ENCODE measurements around the gene CXXC4.

Gene CXXC4

DNA sequence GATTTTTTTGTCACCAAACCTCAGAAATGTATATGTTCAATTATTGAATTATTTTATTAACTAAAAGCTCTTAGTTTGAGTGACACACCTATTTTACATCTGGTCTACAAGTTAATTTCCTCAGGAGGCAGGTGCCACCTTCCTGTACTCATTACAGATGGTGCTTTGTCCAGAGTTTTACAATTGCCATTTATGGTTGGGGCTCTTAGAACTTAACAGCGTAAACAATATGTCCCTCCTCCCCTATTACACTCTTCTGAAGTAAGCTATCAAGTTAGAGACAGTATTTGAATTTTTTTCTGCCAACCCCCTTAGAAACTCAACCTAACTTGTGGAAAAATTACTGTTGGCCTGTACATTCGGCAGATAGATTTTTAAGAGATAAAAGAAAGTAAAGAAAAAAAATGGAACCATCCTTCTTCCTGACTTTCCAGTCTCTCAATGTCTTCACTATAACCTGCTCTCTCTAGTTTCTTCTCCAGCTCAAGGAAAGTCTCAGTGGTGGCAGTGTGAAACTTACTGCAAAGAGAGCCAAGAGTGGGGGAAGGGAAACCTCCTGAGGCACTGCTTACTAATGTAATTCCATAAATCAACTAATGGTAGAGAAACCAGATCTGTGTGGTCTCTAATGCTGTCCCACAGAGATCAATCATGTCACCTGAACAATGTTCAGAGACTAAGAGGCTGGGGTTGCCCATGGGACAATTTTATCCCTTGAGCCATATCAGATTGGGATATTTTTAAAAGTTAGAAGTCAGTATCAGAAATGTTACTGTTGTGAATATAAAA, 7.8 kb downstream of the CXXC4 start:
- no peak for DNase-seq

DNA sequence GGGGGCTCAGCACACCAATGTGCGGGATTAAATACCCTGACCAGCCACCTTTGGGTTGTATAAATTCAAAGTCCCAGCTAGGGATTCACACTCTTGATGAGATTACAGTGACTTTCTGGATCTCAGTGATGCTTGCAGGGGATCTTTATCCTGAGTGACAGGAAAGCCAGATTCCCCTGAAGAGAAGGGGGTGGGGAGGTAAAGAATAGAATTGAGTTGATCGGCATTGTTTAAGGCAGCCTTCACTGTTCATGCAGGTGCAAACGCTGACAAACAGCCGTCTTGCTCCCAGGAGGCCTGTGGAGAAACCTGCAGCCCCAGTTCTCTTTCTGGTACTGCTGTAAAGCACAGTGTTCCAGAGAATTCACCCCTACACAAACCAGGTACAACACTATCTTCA, 19.0 kb downstream of the CXXC4 start:
- DNase-seq = no peak

DNA sequence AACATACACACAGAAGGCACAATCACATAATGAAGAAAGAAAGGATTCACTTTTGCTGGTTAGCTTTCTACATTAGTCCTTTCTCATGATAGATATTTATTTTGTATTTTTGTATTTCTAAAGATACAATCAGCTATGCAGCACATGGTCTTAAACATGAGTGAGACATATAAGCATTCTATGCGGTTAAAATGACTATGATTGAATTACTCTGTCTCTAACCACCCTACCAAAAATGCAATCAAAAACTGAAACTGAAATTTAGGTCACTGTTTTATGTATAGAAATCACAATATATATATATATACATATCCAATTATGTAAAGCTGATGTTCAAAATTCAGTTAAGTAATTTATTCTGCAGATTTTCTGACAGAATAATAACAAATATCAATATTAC, 21.9 kb downstream of the CXXC4 start:
- DNase-seq = no peak

DNA sequence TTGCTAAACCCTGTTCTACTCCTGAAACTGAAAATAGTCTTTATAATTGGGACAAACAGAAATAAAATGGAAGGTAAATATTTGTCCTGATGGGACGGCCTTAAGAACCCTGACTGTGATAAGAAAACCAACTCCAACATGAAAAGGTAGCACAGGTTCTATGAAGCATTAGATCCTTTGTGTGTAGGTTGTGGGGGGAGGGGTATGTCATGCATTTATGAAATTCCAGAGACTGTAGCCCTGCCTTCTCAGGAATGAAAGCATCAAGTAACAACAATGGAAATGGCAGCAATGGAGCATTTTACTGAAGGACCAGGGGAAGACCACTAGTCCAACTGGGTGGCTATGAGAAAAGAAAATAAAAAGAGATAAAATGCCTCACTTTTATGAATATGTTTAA, 23.9 kb downstream of the CXXC4 start:
- no peak for DNase-seq

DNA sequence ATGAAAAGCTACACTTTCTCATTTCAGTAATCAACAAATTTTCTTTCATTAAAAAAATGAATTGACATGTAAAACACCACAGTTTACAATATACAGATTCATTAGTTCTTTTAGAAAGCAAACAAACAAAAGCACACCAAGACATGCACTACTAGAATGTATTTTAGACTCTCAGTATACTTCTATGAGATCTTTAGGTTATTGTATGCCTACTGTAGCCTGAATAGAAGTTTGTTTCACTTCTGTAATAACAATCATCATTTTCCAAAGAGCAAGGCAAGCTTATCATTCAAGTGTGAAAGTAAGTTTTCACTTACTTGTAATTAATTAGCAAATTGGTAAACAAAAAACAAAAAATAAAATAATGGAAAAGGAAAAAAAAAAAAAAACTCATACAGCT, 24.9 kb downstream of the CXXC4 start:
- no peak for DNase-seq

DNA sequence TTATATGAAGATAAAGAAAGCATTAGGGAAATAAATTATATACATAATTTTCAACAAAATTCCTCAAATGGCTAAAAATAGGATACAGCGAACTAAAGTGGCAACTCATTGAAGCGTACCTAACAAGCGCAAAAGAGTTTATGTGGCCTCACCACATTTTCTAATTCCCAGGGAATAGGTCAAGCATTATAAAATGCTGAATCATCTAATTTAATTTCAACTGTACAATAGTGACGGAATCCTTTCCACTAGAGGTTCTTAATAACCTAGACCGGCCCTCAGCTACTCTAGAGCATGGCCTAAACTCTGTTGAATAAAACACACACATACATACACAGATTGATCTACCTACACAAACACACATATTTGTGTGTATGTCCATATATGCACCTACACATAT, 29.1 kb downstream of the CXXC4 start:
- DNase-seq = no peak

DNA sequence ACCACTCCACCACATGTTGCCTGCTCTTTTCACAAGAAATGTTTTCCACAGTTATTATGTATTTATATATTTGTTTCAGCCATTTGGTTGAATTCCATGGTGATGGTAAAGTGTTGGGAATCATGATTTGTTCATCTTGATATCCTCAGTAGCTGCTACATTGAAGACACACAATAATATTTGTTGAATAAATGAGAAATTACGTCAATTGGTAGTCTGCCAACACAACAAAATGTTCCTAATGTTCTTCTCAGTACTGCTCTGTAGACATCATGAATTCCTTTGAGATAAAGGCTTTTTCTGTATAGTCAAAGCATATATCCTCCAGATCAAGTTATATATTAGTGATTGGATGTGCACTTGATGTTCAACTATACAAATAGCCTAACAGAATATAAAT, 29.5 kb downstream of the CXXC4 start:
- DNase-seq = no peak

DNA sequence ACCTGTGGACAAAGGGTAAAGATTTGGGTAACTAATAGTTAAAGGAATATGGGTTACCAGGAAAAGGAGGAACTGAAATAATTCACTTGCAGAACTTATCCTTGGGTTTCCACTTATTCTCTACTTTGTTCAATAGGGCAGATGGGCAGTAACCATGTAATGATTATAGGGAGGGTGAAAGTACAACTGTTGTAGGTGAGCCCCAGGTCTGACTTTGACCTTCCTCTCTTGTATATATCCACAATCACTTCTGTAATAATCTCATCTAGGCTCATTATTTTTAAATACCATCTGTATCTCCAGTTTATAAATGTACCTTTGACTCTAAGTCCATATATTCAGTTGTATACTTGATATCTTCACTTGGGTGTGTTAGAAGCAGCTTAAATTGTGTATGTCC, 32.1 kb downstream of the CXXC4 start:
- no peak for DNase-seq

DNA sequence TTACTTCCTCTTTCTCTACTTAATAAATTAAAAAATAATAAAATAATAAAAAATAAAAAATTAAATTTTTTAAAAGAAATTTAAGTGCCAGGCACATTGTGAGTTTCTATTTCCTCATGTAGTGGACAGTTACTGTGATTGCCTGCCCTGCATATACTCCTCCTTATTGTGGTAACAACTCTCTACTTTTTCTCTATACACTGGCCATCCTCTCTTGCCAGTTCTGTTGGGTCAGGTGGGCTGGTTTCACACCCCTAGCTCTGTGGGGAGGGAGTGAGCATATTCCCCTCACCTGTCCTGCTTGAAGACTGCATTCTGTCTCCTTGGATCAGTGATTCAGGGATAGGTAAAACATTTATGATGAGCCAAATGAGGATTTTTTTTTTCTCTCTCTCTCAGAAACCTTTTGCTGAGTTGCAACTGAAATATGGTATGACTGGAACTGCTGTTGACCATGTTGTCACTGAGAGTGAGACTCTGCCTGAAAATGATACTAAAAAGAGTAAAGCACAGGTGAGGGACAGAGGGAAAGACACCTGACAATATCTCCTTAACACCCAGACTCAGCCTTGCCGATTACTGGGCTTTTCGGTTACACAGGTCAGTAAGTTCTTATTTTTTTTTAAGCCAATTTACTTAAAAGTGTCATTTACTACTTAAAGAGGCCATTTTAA, 37.2 kb downstream of the CXXC4 start:
- DNase-seq = no peak

DNA sequence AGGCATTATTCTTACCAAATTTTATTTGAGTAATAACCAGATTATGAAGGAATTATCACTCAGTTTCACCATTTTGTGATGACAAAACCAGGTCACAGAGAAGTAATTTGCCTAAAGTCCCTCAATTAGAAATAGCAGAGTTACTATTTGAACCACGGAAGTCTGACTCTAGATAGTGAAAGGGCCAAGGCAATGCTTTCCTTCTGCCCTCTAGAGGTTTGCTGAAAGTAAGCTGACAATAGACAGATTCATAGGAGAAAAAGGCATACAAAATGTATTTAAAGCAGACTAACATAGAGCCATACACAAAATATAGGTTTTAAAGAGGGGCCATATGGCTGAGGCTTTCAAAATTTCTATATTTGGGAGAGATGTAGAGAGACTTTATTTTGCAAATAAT, 43.1 kb downstream of the CXXC4 start:
- no peak for DNase-seq

DNA sequence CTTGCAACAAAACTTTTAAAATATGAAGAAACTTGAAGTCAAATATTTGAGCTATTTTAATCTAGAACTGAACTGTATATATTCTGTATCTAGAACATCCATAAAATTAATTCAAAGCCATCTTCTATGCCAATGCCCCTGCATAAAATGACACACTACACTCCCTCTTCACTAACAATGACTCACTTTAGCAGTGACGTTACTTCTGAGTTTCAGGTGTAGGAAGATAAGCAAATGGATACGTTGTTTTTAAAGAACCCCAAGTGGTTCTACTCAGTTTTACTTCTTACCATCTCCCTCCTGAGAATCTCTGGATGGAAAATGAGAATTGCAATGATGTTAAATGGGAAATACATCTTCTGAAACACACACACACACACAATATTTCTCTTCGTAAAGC, 45.2 kb downstream of the CXXC4 start:
- DNase-seq = no peak

DNA sequence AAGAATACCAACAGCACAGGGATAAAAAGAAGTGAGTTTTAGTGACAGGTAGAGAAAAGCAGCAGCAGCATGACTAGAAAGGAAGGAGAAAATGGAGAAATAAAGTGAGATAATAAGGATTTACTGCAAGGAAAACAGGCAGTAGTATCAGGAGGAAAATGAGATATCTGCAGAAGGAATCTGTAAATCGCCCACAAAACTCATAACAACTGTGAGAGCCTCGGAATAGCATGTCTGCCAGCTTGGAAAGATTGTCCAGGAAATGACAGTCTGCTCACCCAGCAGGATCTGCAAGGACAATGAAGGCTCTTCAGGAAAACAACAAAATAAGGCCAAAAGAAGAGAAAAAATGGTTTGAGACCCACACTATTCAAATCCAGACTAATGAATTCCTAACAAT, 47.4 kb downstream of the CXXC4 start:
- DNase-seq = no peak

DNA sequence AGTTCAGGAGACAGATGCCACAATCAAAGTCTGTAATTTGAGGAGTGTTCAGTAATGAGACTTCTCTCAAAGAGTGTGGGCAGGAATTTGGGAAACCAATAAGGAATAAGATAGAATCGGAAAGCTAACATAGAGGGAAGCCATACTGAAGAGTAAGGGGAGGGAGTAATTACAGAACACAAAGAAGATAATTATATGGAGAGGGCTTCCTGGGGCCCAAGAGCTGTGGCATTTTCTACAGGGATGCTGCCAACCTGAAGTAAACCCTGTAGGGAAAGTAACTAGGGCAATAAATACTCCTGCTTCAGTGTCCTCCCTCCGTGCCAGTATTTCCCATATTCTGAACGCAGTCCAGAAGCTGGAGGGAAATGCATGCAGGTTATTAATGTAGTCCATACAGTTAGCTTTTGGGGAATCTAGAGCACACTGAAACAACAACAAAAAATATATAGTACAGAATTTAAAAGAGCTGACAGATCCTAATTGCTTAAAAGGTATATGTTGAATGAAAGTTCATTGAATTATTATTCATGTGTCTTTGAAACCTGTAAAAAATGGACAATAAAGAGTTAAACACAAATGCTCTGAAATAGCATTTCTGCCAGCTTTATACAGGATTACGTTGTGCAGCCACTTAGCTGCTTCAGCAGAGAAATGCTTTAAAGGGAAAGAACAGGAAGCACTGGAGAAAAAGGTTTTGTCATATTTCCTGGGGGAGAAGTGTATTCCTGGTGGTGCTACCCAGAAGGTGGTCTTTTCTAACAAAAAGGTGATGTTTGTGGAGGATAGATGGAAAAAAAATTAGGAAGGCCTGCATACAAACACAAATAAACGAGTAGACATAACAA, 48.0 kb downstream of the CXXC4 start:
- no peak for DNase-seq

DNA sequence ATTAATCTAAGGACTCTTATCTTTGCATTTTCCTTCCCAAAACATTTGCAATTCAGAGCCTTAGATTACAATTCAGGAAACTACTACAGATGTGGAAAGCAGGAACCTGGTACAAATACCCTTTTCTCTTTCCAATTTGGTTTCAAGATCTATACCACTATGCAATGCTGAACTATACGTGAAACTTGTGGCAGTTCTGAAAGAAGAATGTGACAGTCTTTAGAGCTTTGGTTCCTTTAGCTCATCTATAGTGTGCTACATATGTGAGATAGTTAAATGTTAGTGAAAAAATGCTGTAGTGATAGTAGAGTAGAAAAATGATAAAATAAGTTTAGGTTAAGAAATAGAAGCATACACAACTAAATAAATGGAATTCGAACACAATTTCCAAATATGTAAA, 50.0 kb downstream of the CXXC4 start:
- DNase-seq = no peak

DNA sequence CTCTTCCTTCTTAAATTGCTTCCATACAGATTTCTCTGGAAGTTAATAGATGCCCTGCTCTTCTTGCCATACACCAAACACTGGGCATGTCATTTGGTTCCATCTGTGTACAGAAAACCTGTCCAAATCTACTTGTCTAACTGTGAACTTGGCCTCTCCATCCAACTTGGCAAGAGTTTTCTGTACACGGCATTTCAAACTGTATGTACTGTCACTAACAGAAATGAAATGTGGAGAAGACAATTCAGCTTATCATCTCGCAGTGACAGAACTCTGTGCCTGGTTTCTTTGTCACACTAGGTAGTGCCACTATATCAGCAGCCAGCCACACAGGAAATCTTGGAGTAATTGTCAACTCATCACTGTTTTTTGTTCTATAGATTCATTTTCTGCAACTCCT, 58.2 kb downstream of the CXXC4 start:
- no peak for DNase-seq

DNA sequence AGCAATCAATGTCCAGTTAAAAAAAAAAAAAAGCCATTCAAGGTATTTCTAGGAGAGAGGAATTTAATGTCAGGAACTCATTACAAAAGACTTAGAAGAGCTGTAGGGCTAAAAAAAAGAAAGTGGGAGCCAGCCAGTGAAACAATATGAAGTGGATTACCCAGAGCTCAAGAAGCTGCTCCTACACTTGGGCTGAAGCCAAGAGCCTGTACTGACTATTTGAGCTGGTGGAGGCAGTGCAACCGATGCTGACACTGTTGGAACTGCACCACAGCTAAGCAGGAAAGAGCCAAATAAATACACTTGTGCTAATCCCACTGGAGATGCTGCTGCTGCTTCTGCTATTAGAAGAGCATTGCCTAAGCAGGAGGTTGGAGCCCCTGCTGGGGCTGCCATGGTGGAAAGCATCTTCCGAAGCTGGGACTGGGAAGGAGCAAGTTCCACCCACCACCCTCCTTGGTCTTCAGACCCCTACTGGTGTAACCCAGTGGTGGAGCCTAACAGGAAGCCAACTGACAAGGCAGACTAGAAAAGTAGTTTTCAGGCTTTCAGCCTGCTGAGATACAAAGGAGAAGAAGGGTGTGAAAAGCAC, 65.4 kb downstream of the CXXC4 start:
- DNase-seq = no peak

DNA sequence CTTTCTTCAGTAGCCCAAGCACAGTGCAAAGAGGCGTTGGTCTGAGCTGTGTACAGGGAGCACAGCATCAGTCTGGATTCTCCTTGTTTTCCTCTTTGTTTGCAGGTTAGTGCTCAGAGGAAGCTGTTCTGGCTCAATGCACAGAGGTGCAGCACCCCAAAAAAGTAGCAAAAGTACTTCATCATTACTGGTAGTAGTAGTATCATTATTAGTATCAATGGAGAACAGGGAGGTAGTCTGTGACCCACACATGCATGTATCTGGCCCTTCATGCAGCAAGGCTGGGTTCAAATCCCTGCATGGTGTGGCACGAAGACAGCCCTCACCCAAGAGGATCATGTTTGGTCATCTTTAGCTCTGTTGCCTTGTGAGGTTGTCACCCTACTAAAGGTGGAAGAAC, 68.7 kb downstream of the CXXC4 start:
- DNase-seq = no peak

DNA sequence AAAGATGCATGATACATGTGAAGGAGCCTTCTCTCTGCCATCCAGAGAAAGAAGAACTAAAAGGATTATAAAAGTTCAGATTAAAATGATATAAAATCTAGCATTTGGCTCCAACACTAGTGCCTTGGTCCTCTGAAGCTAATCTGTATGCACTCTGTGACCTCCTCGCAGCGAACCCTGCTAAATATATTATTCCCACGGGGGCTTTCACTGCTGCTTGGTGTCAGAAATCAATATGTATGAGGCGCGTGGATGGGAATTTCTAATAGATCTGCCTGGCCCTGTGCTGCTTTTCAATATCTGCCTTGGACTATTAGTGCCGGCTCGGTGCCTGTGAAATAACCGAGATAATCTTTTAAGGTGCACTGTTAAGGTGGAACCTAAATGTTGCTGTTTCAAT, 69.7 kb downstream of the CXXC4 start:
- DNase-seq = no peak

DNA sequence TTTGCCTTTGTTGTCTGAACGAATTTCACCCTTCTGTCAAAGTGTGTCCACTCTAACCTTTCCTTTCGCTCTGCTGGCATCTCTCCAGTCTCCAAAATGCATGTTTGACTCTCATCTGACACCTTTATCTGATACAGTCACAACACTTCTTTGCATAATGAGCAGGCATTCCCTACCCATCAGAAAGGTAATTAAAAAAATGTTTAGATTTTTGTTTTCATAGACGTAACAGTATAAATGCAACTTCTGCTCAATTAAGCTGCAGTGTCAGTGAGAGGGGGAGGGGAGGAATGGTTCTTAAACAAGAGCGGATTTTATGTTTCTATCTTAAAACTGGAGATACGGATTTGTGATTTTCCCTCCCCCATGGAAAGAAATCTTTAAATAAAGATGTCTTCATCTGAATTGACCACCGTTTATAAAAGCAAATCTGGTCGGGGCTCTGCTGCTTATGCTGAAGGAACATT, 70.2 kb downstream of the CXXC4 start:
- DNase-seq = no peak

DNA sequence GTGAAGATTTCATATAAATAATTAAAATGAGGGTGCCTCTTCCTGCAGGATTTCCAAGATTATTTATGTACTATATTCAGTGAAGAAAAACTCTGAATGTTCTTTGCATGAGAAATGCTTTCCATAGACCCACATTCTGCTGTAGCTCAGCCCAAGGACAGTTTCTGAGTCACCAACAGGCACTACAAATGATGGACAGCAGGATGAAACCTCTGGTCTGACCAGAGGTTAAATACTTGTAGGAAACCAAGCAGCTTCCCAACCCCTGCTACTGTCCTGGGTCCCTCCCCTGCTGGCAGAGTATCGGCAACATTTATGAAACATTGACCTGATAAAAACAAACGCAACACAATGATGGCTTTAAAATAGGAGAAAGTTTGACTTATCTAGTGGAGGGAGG, 73.1 kb downstream of the CXXC4 start:
- DNase-seq = no peak

DNA sequence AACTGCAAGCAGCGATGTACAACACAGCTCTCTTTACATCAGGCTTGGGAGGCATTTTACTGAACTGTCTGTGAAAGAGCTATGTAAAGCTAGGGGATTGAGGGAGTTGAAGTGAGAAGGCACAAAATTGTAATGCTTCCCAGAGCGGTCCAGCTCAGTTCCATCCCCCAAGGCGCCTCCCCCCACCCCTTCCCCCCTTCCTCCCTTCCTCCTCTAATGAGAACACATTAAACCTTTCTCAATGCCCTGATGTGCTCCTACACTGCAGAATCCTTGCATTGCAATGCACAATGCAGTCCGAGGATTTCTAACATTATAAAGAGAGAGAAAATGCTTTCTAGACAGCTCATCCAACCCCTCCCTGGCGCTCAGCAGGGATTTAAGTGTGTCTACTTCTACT, 73.9 kb downstream of the CXXC4 start:
- DNase-seq = no peak
